ENCODE results near the gene BRAF. TPM values are rescaled to one million over a fixed set of nuclear protein-coding genes. Genes with fewer than 3 reads are reported as not detected.
A peak's percentile ranks its signal among the peaks of the same experiment; 100 is the strongest.
"Not testable (repeated sequence)": the region's sequence is repeated elsewhere in the genome, so short reads cannot be mapped to it uniquely, and the experiment has no call there.

The BRAF gene
- total RNA-seq, 1 donor from 2014 or later: 52.8 TPM

- Histone ChIP-seq H3K36me3 (peaks cover 0 to 9% of the 10 kb centered on the region in 2 donors), H3K4me1 (no peaks in the 10 kb centered on the region), H3K4me3 (no peak overlapping the region), H3K27me3 (no peaks in the 10 kb centered on the region), H3K9me3 (no peaks in the 10 kb centered on the region), H3K27ac (no peak overlapping the region)
- intact Hi-C loops (cut with DNase I): no loop called here
- no peak for DNase-seq (ENCODE audit: extremely low spot score in 2 of 2)
- TF ChIP-seq POLR2AphosphoS5 (IDR thresholded peaks at IDR 0.05; ENCODE audit: insufficient read depth in 1 of 2, low read depth in 1 of 2) (no peak), CTCF (IDR thresholded peaks at IDR 0.05) (no peak), POLR2A (IDR thresholded peaks at IDR 0.05) (no peak)
These were observed 95.0 kb downstream of the BRAF start for GRCh38 chr7:140829720-140830119.

GRCh38 chr7:140828741-140829140, 96.0 kb downstream of the BRAF start:
- Histone ChIP-seq H3K27me3 (no peaks in the 10 kb centered on the region), H3K4me1 (no peaks in the 10 kb centered on the region), H3K27ac (no peak overlapping the region), H3K9me3 (no peaks in the 10 kb centered on the region), H3K4me3 (no peak overlapping the region), H3K36me3 (peaks cover 0 to 9% of the 10 kb centered on the region in 2 donors)
- TF ChIP-seq POLR2AphosphoS5 (IDR thresholded peaks at IDR 0.05; ENCODE audit: insufficient read depth in 1 of 2, low read depth in 1 of 2) (no peak), CTCF (IDR thresholded peaks at IDR 0.05) (no peak), POLR2A (IDR thresholded peaks at IDR 0.05) (no peak)
- DNase-seq (ENCODE audit: extremely low spot score in 2 of 2): no peak
- intact Hi-C loops (cut with DNase I): no loop called here

- not testable (repeated sequence) for H3K9me3 ChIP-seq, H3K4me3 ChIP-seq
These were observed 107.3 kb downstream of the BRAF start for GRCh38 chr7:140817383-140817782.

GRCh38 chr7:140810830-140811556, 113.7 kb downstream of the BRAF start:
- intact Hi-C loops (cut with DNase I): loop anchor here (10.0 kb wide), 1 partner anchor 204 kb away; the partner anchor contains the start of gene MRPS33
- Histone ChIP-seq H3K4me1 (no peaks in the 10 kb centered on the region), H3K27me3 (no peaks in the 10 kb centered on the region), H3K27ac (no peak overlapping the region), H3K9me3 (no peaks in the 10 kb centered on the region), H3K36me3 (no peaks in the 10 kb centered on the region), H3K4me3 (no peak overlapping the region)
- no peak for DNase-seq (ENCODE audit: extremely low spot score in 2 of 2)
- TF ChIP-seq POLR2AphosphoS5 (IDR thresholded peaks at IDR 0.05; ENCODE audit: insufficient read depth in 1 of 2, low read depth in 1 of 2) (peak in 1 of 2 donors; percentile 33), POLR2A (IDR thresholded peaks at IDR 0.05) (no peak), CTCF (IDR thresholded peaks at IDR 0.05) (peak; percentile 1 to 54 (median 51))

More at GRCh38 chr7:140817383-140817782, 107.3 kb downstream of the BRAF start:
- not testable (repeated sequence) for H3K4me1 ChIP-seq; DNase-seq (ENCODE audit: extremely low spot score in 2 of 2); H3K27me3 ChIP-seq; H3K36me3 ChIP-seq; H3K27ac ChIP-seq
- intact Hi-C loops (cut with DNase I): loop anchor here (10.0 kb wide), 1 partner anchor 197 kb away; the partner anchor contains the start of gene MRPS33

GRCh38 chr7:140810385-140810784, 114.3 kb downstream of the BRAF start:
- Histone ChIP-seq H3K27me3 (no peaks in the 10 kb centered on the region), H3K27ac (no peak overlapping the region), H3K9me3 (no peaks in the 10 kb centered on the region), H3K36me3 (no peaks in the 10 kb centered on the region), H3K4me1 (no peaks in the 10 kb centered on the region), H3K4me3 (no peak overlapping the region)
- no peak for DNase-seq (ENCODE audit: extremely low spot score in 2 of 2)
- TF ChIP-seq POLR2AphosphoS5 (IDR thresholded peaks at IDR 0.05; ENCODE audit: insufficient read depth in 1 of 2, low read depth in 1 of 2): no peak
- TF ChIP-seq CTCF (IDR thresholded peaks at IDR 0.05): no peak
- TF ChIP-seq POLR2A (IDR thresholded peaks at IDR 0.05): no peak
- intact Hi-C loops (cut with DNase I): loop anchor here (10.0 kb wide), 1 partner anchor 204 kb away; the partner anchor contains the start of gene MRPS33
